Renal cortex interstitium (tissue), 11 donors: ENCODE measurements around the gene GZF1. TPM values are rescaled to one million over a fixed set of nuclear protein-coding genes. Genes with fewer than 3 reads are reported as not detected.

ENCODE experiments used
- DNase-seq, 11 donors: peaks; one replicate each; pipeline ENCODE4 v3.0.0-alpha.2; 2013; ENCODE audit warnings: low read depth in 9 of 11, low spot score in 4 of 11; ENCODE audit errors: extremely low read depth in 1 of 11
- polyA plus RNA-seq, 3 donors: library from polyadenylated mRNA; unstranded; fragments of 120-200 nt; gene quantifications; one replicate each; pipeline ENCODE4 v1.2.1, GENCODE V29; 2013; ENCODE audit not compliant: insufficient read length in 3 of 3

The GZF1 gene
- polyA plus RNA-seq, 3 donors, result 15.0 to 16.9 (median 15.5) TPM

- no peak for DNase-seq
Observed at GRCh38 chr20:23393996-23394775, 32.2 kb downstream of the GZF1 start.

GRCh38 chr20:23396950-23397627 is 35.1 kb downstream of the GZF1 start:
- DNase-seq, result no peak

GRCh38 chr20:23397961-23398360 is 36.0 kb downstream of the GZF1 start:
- no peak for DNase-seq

GRCh38 chr20:23399568-23400241 is 37.7 kb downstream of the GZF1 start:
- DNase-seq, result no peak

- no peak for DNase-seq
Observed at GRCh38 chr20:23401051-23401450, 39.1 kb downstream of the GZF1 start.

GRCh38 chr20:23403751-23404150 is 41.8 kb downstream of the GZF1 start:
- DNase-seq, result no peak

GRCh38 chr20:23404196-23404595 is 42.2 kb downstream of the GZF1 start:
- no peak for DNase-seq

GRCh38 chr20:23406880-23407279 is 44.9 kb downstream of the GZF1 start:
- DNase-seq, result no peak

- DNase-seq, result no peak
Observed at GRCh38 chr20:23407781-23408464, 45.9 kb downstream of the GZF1 start.

GRCh38 chr20:23408957-23409356 is 47.0 kb downstream of the GZF1 start:
- no peak for DNase-seq

GRCh38 chr20:23409800-23410199 is 47.8 kb downstream of the GZF1 start:
- no peak for DNase-seq

- no peak for DNase-seq
Observed at GRCh38 chr20:23410916-23411695, 49.1 kb downstream of the GZF1 start.

- DNase-seq, result no peak
Observed at GRCh38 chr20:23412026-23412425, 50.0 kb downstream of the GZF1 start.

GRCh38 chr20:23413862-23414422 is 52.0 kb downstream of the GZF1 start:
- no peak for DNase-seq

- DNase-seq, result no peak
Observed at GRCh38 chr20:23414526-23415188, 52.7 kb downstream of the GZF1 start.

- no peak for DNase-seq
Observed at GRCh38 chr20:23415555-23415954, 53.6 kb downstream of the GZF1 start.

GRCh38 chr20:23415959-23416583 is 54.1 kb downstream of the GZF1 start:
- DNase-seq, result no peak

GRCh38 chr20:23417861-23418260 is 55.9 kb downstream of the GZF1 start:
- DNase-seq, result no peak
